HG03565 (cell line): ENCODE data around the gene HOXA11.
A peak's percentile ranks its signal among the peaks of the same experiment; 100 is the strongest.

Experiments used
- ATAC-seq: cut with Tn5 transposase; IDR thresholded peaks from one replicate; pipeline ENCODE4 v1.9.1; 2021; ENCODE audit warnings: mild to moderate bottlenecking, moderate library complexity; ENCODE audit not compliant: unreplicated experiment

The HOXA11 gene

GRCh38 chr7:27159266-27160144 lies 25.5 kb downstream of the HOXA11 start:
- ATAC-seq: no peak

GRCh38 chr7:27158436-27159265 lies 26.4 kb downstream of the HOXA11 start:
- ATAC-seq: no peak

- ATAC-seq: no peak
These were observed 27.2 kb downstream of the HOXA11 start for GRCh38 chr7:27157702-27158431.

GRCh38 chr7:27156916-27157701 lies 27.9 kb downstream of the HOXA11 start:
- ATAC-seq: no peak

- no peak for ATAC-seq
These were observed 28.5 kb downstream of the HOXA11 start, which contains the start of gene HOXA7 for GRCh38 chr7:27156508-27156898. Gene HOXA7, minus strand, starts transcription at chr7:27156675. Its CDS starts 130 bp downstream, at chr7:27156545.

GRCh38 chr7:27155816-27156507 lies 29.1 kb downstream of the HOXA11 start:
- no peak for ATAC-seq

- no peak for ATAC-seq
These were observed 29.9 kb downstream of the HOXA11 start for GRCh38 chr7:27154901-27155815.

GRCh38 chr7:27154369-27154768 lies 30.7 kb downstream of the HOXA11 start:
- ATAC-seq: no peak

- no peak for ATAC-seq
These were observed 31.5 kb downstream of the HOXA11 start for GRCh38 chr7:27153526-27153925.

GRCh38 chr7:27152816-27153442 lies 32.1 kb downstream of the HOXA11 start:
- ATAC-seq: no peak

GRCh38 chr7:27151931-27152815 lies 32.9 kb downstream of the HOXA11 start, which contains the start of gene HOXA3:
Gene HOXA3, minus strand, starts transcription at chr7:27152583. Its CDS starts 41,943 bp downstream, at chr7:27110640.
- no peak for ATAC-seq

- ATAC-seq: no peak
These were observed 33.6 kb downstream of the HOXA11 start for GRCh38 chr7:27151341-27151930.

GRCh38 chr7:27150568-27151340 lies 34.3 kb downstream of the HOXA11 start:
- ATAC-seq: peak; percentile 70

- no peak for ATAC-seq
These were observed 35.0 kb downstream of the HOXA11 start for GRCh38 chr7:27149842-27150567.
